SK-N-SH (cell line): Measurements from ENCODE around the gene RABGAP1L. TPM values are rescaled to one million over a fixed set of nuclear protein-coding genes. Genes with fewer than 3 reads are reported as not detected.

ENCODE experiments used
- CTCF ChIA-PET: fragments of 300-600, 350-600 bp; formaldehyde crosslinking; extraction: SDS; loops from one replicate; lab custom pipeline; 2021; lab: Yijun Ruan, JAX
- POLR2A ChIA-PET: fragments of 350-600 bp; sonication (Branson Sonifier 250); formaldehyde crosslinking; extraction: SDS; loops from one replicate; lab custom pipeline; 2020; ENCODE audit warnings: antibody characterized with exemption, inconsistent platforms; lab: Yijun Ruan, JAX
- DNase-seq: peaks from one replicate; pipeline ENCODE4 v3.0.0; 2012
- H2AFZ ChIP-seq: fragments of 200-600 bp; sonication (generic); 2 replicates; pipeline ENCODE4 v1.8.1; 2016; ENCODE audit warnings: antibody characterized with exemption, mild to moderate bottlenecking, low read depth
- H3F3A ChIP-seq: fragments of 200-600 bp; sonication (generic); replicated peaks from 2 replicates; pipeline ENCODE3; 2016; ENCODE audit warnings: antibody characterized with exemption, mild to moderate bottlenecking; ENCODE audit not compliant: insufficient read depth
- H3K27ac ChIP-seq, 2 experiments: fragments of 200-500 bp in 1 of 2; fragments of 200-600 bp in 1 of 2; sonication (Bioruptor generic) in 1 of 2; sonication (generic), shearing (Covaris generic) in 1 of 2; 2 replicates each; pipeline versions ENCODE4 v1.5.1 to v1.6.1; 2014 to 2016; ENCODE audit warnings: low read depth in 2 of 2, inconsistent platforms in 1 of 2, low read length in 1 of 2, mild to moderate bottlenecking in 1 of 2, mixed read lengths in 1 of 2
- H3K27me3 ChIP-seq: fragments of 200-600 bp; sonication (generic), shearing (Covaris generic); 2 replicates; pipeline ENCODE4 v1.6.1; 2016; ENCODE audit warnings: mixed run types; ENCODE audit not compliant: insufficient read depth
- H3K36me3 ChIP-seq, 2 experiments: fragments of 200-500 bp in 1 of 2; fragments of 200-600 bp in 1 of 2; sonication (Bioruptor generic) in 1 of 2; sonication (generic) in 1 of 2; replicated peaks in 1 of 2; 2 replicates each; pipeline versions ENCODE3 to v1.5.1; 2014 to 2016; ENCODE audit warnings: low read length in 1 of 2, mild to moderate bottlenecking in 1 of 2; ENCODE audit not compliant: insufficient read depth in 2 of 2, control insufficient read depth in 1 of 2
- H3K4me1 ChIP-seq, 2 experiments: fragments of 200-500 bp in 1 of 2; fragments of 200-600 bp in 1 of 2; sonication (Bioruptor generic) in 1 of 2; sonication (generic), shearing (Covaris generic) in 1 of 2; 2 replicates each; pipeline versions ENCODE4 v1.5.1 to v1.6.1; 2014 to 2016; ENCODE audit warnings: low read depth in 1 of 2, low read length in 1 of 2, mixed run types in 1 of 2; ENCODE audit not compliant: insufficient read depth in 2 of 2, control insufficient read depth in 1 of 2
- H3K4me2 ChIP-seq: fragments of 200-600 bp; sonication (generic), shearing (Covaris generic); 2 replicates; pipeline ENCODE4 v1.6.1; 2017; ENCODE audit warnings: mixed run types
- H3K4me3 ChIP-seq, 2 experiments: fragments of 200-500 bp in 1 of 2; fragments of 200-600 bp in 1 of 2; sonication (Bioruptor generic) in 1 of 2; sonication (generic), shearing (Covaris generic) in 1 of 2; 2 replicates each; pipeline versions ENCODE4 v1.5.1 to v1.8.1; 2014 to 2016; ENCODE audit warnings: low read depth in 2 of 2, inconsistent platforms in 1 of 2, low read length in 1 of 2, mild to moderate bottlenecking in 1 of 2, mixed read lengths in 1 of 2, moderate library complexity in 1 of 2
- H3K79me2 ChIP-seq: fragments of 200-600 bp; sonication (generic); 2 replicates; pipeline ENCODE4 v1.8.1; 2017; ENCODE audit warnings: mild to moderate bottlenecking; ENCODE audit not compliant: insufficient read depth
- H3K9ac ChIP-seq: fragments of 200-600 bp; sonication (generic); 2 replicates; pipeline ENCODE4 v1.6.1; 2017; ENCODE audit warnings: mixed run types
- H3K9me2 ChIP-seq: fragments of 200-600 bp; sonication (generic); 2 replicates; pipeline ENCODE4 v1.6.1; 2017; ENCODE audit warnings: mixed run types
- H3K9me3 ChIP-seq: fragments of 200-600 bp; sonication (generic); 2 replicates; pipeline ENCODE4 v1.6.1; 2017; ENCODE audit warnings: mixed run types, mild to moderate bottlenecking, moderate library complexity
- H4K20me1 ChIP-seq: fragments of 200-600 bp; sonication (generic); 2 replicates; pipeline ENCODE4 v1.6.1; 2017; ENCODE audit warnings: mild to moderate bottlenecking, mixed run types; ENCODE audit not compliant: insufficient read depth
- CHD2 ChIP-seq: fragments of 150-350 bp; IDR thresholded peaks from 2 replicates; pipeline ENCODE4 v1.6.1; 2018; ENCODE audit warnings: low read length; ENCODE audit not compliant: partially characterized antibody
- EP300 ChIP-seq, 2 experiments: IDR thresholded peaks; 2 replicates each; pipeline versions ENCODE4 v1.4.0 to v1.6.1; 2012; ENCODE audit warnings: borderline replicate concordance in 1 of 2, low read depth in 1 of 2, low read length in 1 of 2
- FOSL2 ChIP-seq: IDR thresholded peaks from 2 replicates; pipeline ENCODE4 v1.4.0; 2012; ENCODE audit warnings: low read depth, mild to moderate bottlenecking, moderate library complexity, borderline replicate concordance
- FOXM1 ChIP-seq: IDR thresholded peaks from 2 replicates; pipeline ENCODE4 v1.4.0; 2012; ENCODE audit warnings: low read depth, mild to moderate bottlenecking
- JUND ChIP-seq: IDR thresholded peaks from 2 replicates; pipeline ENCODE4 v1.4.0; 2012
- MEF2A ChIP-seq: IDR thresholded peaks from 2 replicates; pipeline ENCODE4 v1.4.0; 2012; ENCODE audit warnings: low read depth, borderline replicate concordance
- PBX3 ChIP-seq: IDR thresholded peaks from 2 replicates; pipeline ENCODE4; 2012
- RAD21 ChIP-seq: IDR thresholded peaks from 2 replicates; pipeline ENCODE4 v1.6.1; 2012; ENCODE audit warnings: mild to moderate bottlenecking, low read length
- REST ChIP-seq: IDR thresholded peaks from 2 replicates; pipeline ENCODE4 v1.6.1; 2012; ENCODE audit warnings: mild to moderate bottlenecking, low read depth, low read length, moderate library complexity
- RFX5 ChIP-seq: IDR thresholded peaks from 2 replicates; pipeline ENCODE4 v1.6.1; 2012; ENCODE audit warnings: mild to moderate bottlenecking, improper control_type of control experiment, low read length
- TCF12 ChIP-seq: IDR thresholded peaks from 2 replicates; pipeline ENCODE4 v1.4.0; 2012
- TEAD4 ChIP-seq: IDR thresholded peaks from 2 replicates; pipeline ENCODE4 v1.4.0; 2012; ENCODE audit warnings: mild to moderate bottlenecking, borderline replicate concordance; ENCODE audit not compliant: insufficient read depth
- YY1 ChIP-seq: IDR thresholded peaks from 2 replicates; pipeline ENCODE4 v1.4.0; 2012; ENCODE audit warnings: low read depth, mild to moderate bottlenecking
- polyA plus RNA-seq, 3 experiments: library from polyadenylated mRNA; depleted of rRNA; stranded (reverse); fragments of >200 nt; gene quantifications; 2 replicates each; pipeline ENCODE4 v1.2.3, GENCODE V29; 2012
- TF ChIP-seq, protein P1 (sequence below): IDR thresholded peaks from 2 replicates; pipeline ENCODE4 v1.4.0; 2012; ENCODE audit warnings: low read depth, borderline replicate concordance
- TF ChIP-seq, protein P2 (sequence below): IDR thresholded peaks from 2 replicates; pipeline ENCODE4 v1.4.0; 2012; ENCODE audit warnings: low read depth, borderline replicate concordance
- TF ChIP-seq, protein P3 (sequence below): fragments of 150-350 bp; IDR thresholded peaks from 2 replicates; pipeline ENCODE4 v1.6.1; 2017; ENCODE audit warnings: antibody characterized with exemption, low read length, low read depth, borderline replicate concordance

RABGAP1L gene
- polyA plus RNA-seq, 1 of the 3 experiments (the other 2 are of a cell fraction): 7.2 TPM

- no peak overlapping the region for H3K27ac ChIP-seq
- CTCF ChIA-PET: interaction anchor here (2.7 to 3.5 kb wide), 2 partner anchors 11 kb away, joined by 20 to 22 read pairs; no protein-coding TSS in a partner anchor
- no peak overlapping the region for H2AFZ ChIP-seq
- no peaks in the 10 kb centered on the region for H4K20me1 ChIP-seq
- no peak overlapping the region for H3K4me2 ChIP-seq
- H3K9ac ChIP-seq: no peak overlapping the region
- no peak overlapping the region for H3K4me3 ChIP-seq
- TF ChIP-seq TCF12: no peak
- no peak for TF ChIP-seq TEAD4
- TF ChIP-seq JUND: no peak
- no peak for TF ChIP-seq REST
- TF ChIP-seq FOSL2: no peak
- no peak for TF ChIP-seq PBX3
- TF ChIP-seq CHD2: no peak
- TF ChIP-seq RAD21: no peak
- TF ChIP-seq MEF2A: no peak
- TF ChIP-seq RFX5: no peak
- no peak for TF ChIP-seq EP300 (IDR thresholded peaks at IDR 0.05; ENCODE audit: borderline replicate concordance in 1 of 2, low read depth in 1 of 2, low read length in 1 of 2)
- TF ChIP-seq, protein P1, sequence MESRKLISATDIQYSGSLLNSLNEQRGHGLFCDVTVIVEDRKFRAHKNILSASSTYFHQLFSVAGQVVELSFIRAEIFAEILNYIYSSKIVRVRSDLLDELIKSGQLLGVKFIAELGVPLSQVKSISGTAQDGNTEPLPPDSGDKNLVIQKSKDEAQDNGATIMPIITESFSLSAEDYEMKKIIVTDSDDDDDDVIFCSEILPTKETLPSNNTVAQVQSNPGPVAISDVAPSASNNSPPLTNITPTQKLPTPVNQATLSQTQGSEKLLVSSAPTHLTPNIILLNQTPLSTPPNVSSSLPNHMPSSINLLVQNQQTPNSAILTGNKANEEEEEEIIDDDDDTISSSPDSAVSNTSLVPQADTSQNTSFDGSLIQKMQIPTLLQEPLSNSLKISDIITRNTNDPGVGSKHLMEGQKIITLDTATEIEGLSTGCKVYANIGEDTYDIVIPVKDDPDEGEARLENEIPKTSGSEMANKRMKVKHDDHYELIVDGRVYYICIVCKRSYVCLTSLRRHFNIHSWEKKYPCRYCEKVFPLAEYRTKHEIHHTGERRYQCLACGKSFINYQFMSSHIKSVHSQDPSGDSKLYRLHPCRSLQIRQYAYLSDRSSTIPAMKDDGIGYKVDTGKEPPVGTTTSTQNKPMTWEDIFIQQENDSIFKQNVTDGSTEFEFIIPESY: no peak
- TF ChIP-seq FOXM1: no peak
- TF ChIP-seq, protein P2, sequence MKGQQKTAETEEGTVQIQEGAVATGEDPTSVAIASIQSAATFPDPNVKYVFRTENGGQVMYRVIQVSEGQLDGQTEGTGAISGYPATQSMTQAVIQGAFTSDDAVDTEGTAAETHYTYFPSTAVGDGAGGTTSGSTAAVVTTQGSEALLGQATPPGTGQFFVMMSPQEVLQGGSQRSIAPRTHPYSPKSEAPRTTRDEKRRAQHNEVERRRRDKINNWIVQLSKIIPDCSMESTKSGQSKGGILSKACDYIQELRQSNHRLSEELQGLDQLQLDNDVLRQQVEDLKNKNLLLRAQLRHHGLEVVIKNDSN: no peak
- TF ChIP-seq YY1: no peak
- TF ChIP-seq, protein P3, sequence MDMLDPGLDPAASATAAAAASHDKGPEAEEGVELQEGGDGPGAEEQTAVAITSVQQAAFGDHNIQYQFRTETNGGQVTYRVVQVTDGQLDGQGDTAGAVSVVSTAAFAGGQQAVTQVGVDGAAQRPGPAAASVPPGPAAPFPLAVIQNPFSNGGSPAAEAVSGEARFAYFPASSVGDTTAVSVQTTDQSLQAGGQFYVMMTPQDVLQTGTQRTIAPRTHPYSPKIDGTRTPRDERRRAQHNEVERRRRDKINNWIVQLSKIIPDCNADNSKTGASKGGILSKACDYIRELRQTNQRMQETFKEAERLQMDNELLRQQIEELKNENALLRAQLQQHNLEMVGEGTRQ: no peak
- H3K36me3 ChIP-seq: peaks cover 0 to 6% of the 10 kb centered on the region in 2 experiments
- H3F3A ChIP-seq: no peaks in the 10 kb centered on the region
- DNase-seq: no peak
- H3K9me3 ChIP-seq: no peaks in the 10 kb centered on the region
- no peaks in the 10 kb centered on the region for H3K27me3 ChIP-seq
- no peaks in the 10 kb centered on the region for H3K4me1 ChIP-seq
- no peaks in the 10 kb centered on the region for H3K9me2 ChIP-seq
- POLR2A ChIA-PET: no interaction called here
- no peaks in the 10 kb centered on the region for H3K79me2 ChIP-seq
Measured at GRCh38 chr1:174273776-174274175, 114.5 kb downstream of the RABGAP1L start.
